NB4 (cell line): ENCODE measurements around the gene SP100.

ENCODE experiments used
- DNase-seq: peaks from one replicate; pipeline ENCODE4 v3.0.0; 2010; ENCODE audit warnings: low read depth
- H3K4me3 ChIP-seq: one replicate; pipeline ENCODE4 v1.5.1; 2011; ENCODE audit warnings: mild to moderate bottlenecking, low read depth, low read length, moderate library complexity
- CTCF ChIP-seq: IDR thresholded peaks from one replicate; pipeline ENCODE4 v1.5.1; 2012; ENCODE audit warnings: low read depth, low read length
- MAX ChIP-seq: IDR thresholded peaks from 2 replicates; pipeline ENCODE4 v1.6.1; 2011; ENCODE audit warnings: low read depth, low read length
- MYC ChIP-seq: IDR thresholded peaks from 2 replicates; pipeline ENCODE4 v1.6.1; 2011; ENCODE audit warnings: low read depth, low read length
- POLR2A ChIP-seq: IDR thresholded peaks from 2 replicates; pipeline ENCODE4 v1.6.1; 2011; ENCODE audit warnings: mild to moderate bottlenecking; ENCODE audit not compliant: insufficient read length; ENCODE audit errors: extremely low read depth

SP100 gene

GRCh38 chr2:230439590-230439989 is 23.6 kb downstream of the SP100 start:
- DNase-seq = peak; percentile 75
- peak overlapping the region; percentile 30 for H3K4me3 ChIP-seq
- TF ChIP-seq MAX (no peak), CTCF (no peak), MYC (no peak), POLR2A (no peak)

- H3K4me3 ChIP-seq = no peak overlapping the region
- DNase-seq = no peak
- TF ChIP-seq POLR2A (no peak), MAX (no peak), MYC (no peak), CTCF (no peak)
These were observed 25.4 kb downstream of the SP100 start for GRCh38 chr2:230441227-230441897.

GRCh38 chr2:230443541-230443940 is 27.5 kb downstream of the SP100 start:
- no peak overlapping the region for H3K4me3 ChIP-seq
- no peak for DNase-seq
- TF ChIP-seq POLR2A (no peak), MYC (no peak), MAX (no peak), CTCF (no peak)

GRCh38 chr2:230444832-230445231 is 28.8 kb downstream of the SP100 start:
- TF ChIP-seq CTCF = no peak
- TF ChIP-seq POLR2A = no peak
- no peak overlapping the region for H3K4me3 ChIP-seq
- no peak for DNase-seq

- DNase-seq = no peak
- no peak for TF ChIP-seq POLR2A
- no peak for TF ChIP-seq CTCF
- no peak for TF ChIP-seq MAX
- no peak overlapping the region for H3K4me3 ChIP-seq
These were observed 31.0 kb downstream of the SP100 start for GRCh38 chr2:230447036-230447435.
